ENCODE measurements around the gene OPCML.

GRCh38 chr11:132718711-132719671 lies 813.3 kb downstream of the OPCML start:
- TF ChIP-seq CTCF (conservative IDR thresholded peaks at IDR 0.05 in 1 of 2, IDR thresholded peaks at IDR 0.05 in 1 of 2; ENCODE audit: extremely low read depth in 1 of 2, insufficient read depth in 1 of 2, low read depth in 1 of 2, low read length in 2 of 2) (no peak), EZH2 (IDR thresholded peaks at IDR 0.05; ENCODE audit: borderline replicate concordance, low read length) (no peak)

Data from mammary epithelial cell (primary cell).